DMS79 treated with DMSO at 0.1 percent for 48 hours (cell line): ENCODE measurements around the gene CD180.

Source experiments
- DNase-seq: peaks from one replicate; lab custom pipeline; 2025; lab: John Stamatoyannopoulos, UW

CD180 gene

GRCh38 chr5:67196537-67197059 is at the start of gene CD180:
CD180 (minus strand) TSS chr5:67196799; CDS start chr5:67196641, 158 bp downstream.
- DNase-seq: no peak

- peak; percentile 71 for DNase-seq
These were observed 49.5 kb upstream of the CD180 start for GRCh38 chr5:67246108-67246507.

- no peak for DNase-seq
These were observed 48.8 kb upstream of the CD180 start for GRCh38 chr5:67245259-67245846.

- no peak for DNase-seq
These were observed 47.8 kb upstream of the CD180 start for GRCh38 chr5:67244345-67244793.

- no peak for DNase-seq
These were observed 47.3 kb upstream of the CD180 start for GRCh38 chr5:67243944-67244343.

- DNase-seq: no peak
These were observed 46.8 kb upstream of the CD180 start for GRCh38 chr5:67243349-67243748.

- DNase-seq: no peak
These were observed 44.7 kb upstream of the CD180 start for GRCh38 chr5:67241326-67241725.

GRCh38 chr5:67240846-67241245 is 44.2 kb upstream of the CD180 start:
- DNase-seq: no peak

- no peak for DNase-seq
These were observed 43.5 kb upstream of the CD180 start for GRCh38 chr5:67240065-67240464.

GRCh38 chr5:67238191-67238590 is 41.6 kb upstream of the CD180 start:
- no peak for DNase-seq

- DNase-seq: peak; percentile 17
These were observed 39.0 kb upstream of the CD180 start for GRCh38 chr5:67235399-67236110.

- DNase-seq: peak; percentile 51
These were observed 38.1 kb upstream of the CD180 start for GRCh38 chr5:67234671-67235176.

GRCh38 chr5:67233075-67233474 is 36.5 kb upstream of the CD180 start:
- no peak for DNase-seq

GRCh38 chr5:67223211-67223610 is 26.6 kb upstream of the CD180 start:
- DNase-seq: no peak

GRCh38 chr5:67222243-67223025 is 25.8 kb upstream of the CD180 start:
- DNase-seq: no peak

- DNase-seq: no peak
These were observed 25.1 kb upstream of the CD180 start for GRCh38 chr5:67221487-67222242.

GRCh38 chr5:67216564-67216963 is 20.0 kb upstream of the CD180 start:
- no peak for DNase-seq

- DNase-seq: no peak
These were observed 19.2 kb upstream of the CD180 start for GRCh38 chr5:67215519-67216471.

- no peak for DNase-seq
These were observed 18.3 kb upstream of the CD180 start for GRCh38 chr5:67214707-67215447.

- DNase-seq: no peak
These were observed 17.4 kb upstream of the CD180 start for GRCh38 chr5:67214036-67214435.
